Measurements from ENCODE around the gene SH3D19. TPM values are rescaled to one million over a fixed set of nuclear protein-coding genes. Genes with fewer than 3 reads are reported as not detected.

Gene SH3D19
- total RNA-seq, 1 experiment from 2014 or later = 29.7 TPM

DNA sequence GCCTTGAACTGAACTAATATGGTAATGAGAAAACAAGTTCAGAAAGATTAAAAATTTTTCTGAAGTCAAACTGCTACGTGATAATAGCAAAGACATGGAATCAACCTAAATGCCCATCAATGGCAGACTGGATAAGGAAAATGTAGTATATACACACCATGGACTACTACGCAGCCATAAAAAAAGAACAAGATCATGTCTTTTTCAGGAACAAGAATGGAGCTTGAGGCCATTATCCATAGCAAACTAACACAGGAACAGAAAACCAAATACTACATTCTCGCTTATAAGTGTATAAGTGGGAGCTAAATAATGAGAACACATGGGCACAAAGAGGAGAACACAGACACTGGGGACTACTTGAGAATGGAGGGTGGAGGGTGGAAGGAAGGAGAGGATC lies 230.3 kb downstream of the SH3D19 start:
- no peaks in the 10 kb centered on the region for H3K4me1 ChIP-seq (ENCODE audit: insufficient read depth, low read length)
- H3K23ac ChIP-seq (ENCODE audit: insufficient read length, low read depth, low read length) = no peak overlapping the region
- no peak overlapping the region for H3K18ac ChIP-seq (ENCODE audit: insufficient read length, low read depth, low read length)
- no peak overlapping the region for H3K27ac ChIP-seq (ENCODE audit: insufficient read length, low read depth, low read length)
- H2AFZ ChIP-seq (ENCODE audit: low read length) = no peak overlapping the region
- no peak overlapping the region for H2BK20ac ChIP-seq (ENCODE audit: low read depth, low read length, poor library complexity, severe bottlenecking)
- TF ChIP-seq, protein P1, sequence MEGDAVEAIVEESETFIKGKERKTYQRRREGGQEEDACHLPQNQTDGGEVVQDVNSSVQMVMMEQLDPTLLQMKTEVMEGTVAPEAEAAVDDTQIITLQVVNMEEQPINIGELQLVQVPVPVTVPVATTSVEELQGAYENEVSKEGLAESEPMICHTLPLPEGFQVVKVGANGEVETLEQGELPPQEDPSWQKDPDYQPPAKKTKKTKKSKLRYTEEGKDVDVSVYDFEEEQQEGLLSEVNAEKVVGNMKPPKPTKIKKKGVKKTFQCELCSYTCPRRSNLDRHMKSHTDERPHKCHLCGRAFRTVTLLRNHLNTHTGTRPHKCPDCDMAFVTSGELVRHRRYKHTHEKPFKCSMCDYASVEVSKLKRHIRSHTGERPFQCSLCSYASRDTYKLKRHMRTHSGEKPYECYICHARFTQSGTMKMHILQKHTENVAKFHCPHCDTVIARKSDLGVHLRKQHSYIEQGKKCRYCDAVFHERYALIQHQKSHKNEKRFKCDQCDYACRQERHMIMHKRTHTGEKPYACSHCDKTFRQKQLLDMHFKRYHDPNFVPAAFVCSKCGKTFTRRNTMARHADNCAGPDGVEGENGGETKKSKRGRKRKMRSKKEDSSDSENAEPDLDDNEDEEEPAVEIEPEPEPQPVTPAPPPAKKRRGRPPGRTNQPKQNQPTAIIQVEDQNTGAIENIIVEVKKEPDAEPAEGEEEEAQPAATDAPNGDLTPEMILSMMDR (conservative IDR thresholded peaks at IDR 0.05) = no peak
- H2BK5ac ChIP-seq (ENCODE audit: insufficient read length, low read length) = no peak overlapping the region
- peaks cover 9 to 13% of the 10 kb centered on the region in 2 experiments for H3K4me1 Mint-ChIP-seq
- no peak overlapping the region for H3K4me2 ChIP-seq (ENCODE audit: insufficient read depth, insufficient read length, low read length)
- H3K36me3 Mint-ChIP-seq (ENCODE audit: insufficient read depth in 1 of 3, low read depth in 3 of 3) = peaks cover 6 to 7% (median 7%) of the 10 kb centered on the region in 3 experiments
- H2BK15ac ChIP-seq (ENCODE audit: low read depth, low read length) = no peak overlapping the region
- H4K5ac ChIP-seq (ENCODE audit: insufficient read length, low read depth, low read length) = no peak overlapping the region
- no peak overlapping the region for H3K27ac Mint-ChIP-seq
- WGBS (ENCODE audit: extremely low coverage, insufficient read length, low lambda C conversion rate) = no CpG with 5 or more reads among the region's 3 CpGs
- no peak overlapping the region for H3K4ac ChIP-seq (ENCODE audit: low read depth, low read length)
- no peak overlapping the region for H2BK120ac ChIP-seq (ENCODE audit: low read depth, low read length, poor library complexity, severe bottlenecking)
- H3K79me2 ChIP-seq (ENCODE audit: insufficient read depth, low read length) = peaks cover 6% of the 10 kb centered on the region; the same call in 1 of the 2 replicates
- H3K23me2 ChIP-seq (ENCODE audit: insufficient read length, low read depth, low read length, poor library complexity, severe bottlenecking) = no peaks in the 10 kb centered on the region
- no peak overlapping the region for H3K4me3 Mint-ChIP-seq
- peaks cover 0 to 2% of the 10 kb centered on the region in 2 experiments; a peak in 1 of 5 replicates for H3K9me3 Mint-ChIP-seq
- H2BK12ac ChIP-seq (ENCODE audit: insufficient read length, low read depth, low read length) = no peak overlapping the region
- no peaks in the 10 kb centered on the region for H3K79me1 ChIP-seq (ENCODE audit: insufficient read depth, low read depth, low read length, poor library complexity, severe bottlenecking)
- no peak overlapping the region for H2AK5ac ChIP-seq (ENCODE audit: insufficient read length, low read length)
- H3K56ac ChIP-seq (ENCODE audit: insufficient read length, low read depth, low read length) = no peak overlapping the region
- H3K9ac ChIP-seq (ENCODE audit: extremely low read depth, insufficient read length, low read length) = no peak overlapping the region
- no peak overlapping the region for H4K8ac ChIP-seq (replicated peaks; ENCODE audit: insufficient read length, low read depth, low read length)
- no peak for DNase-seq
- no peaks in the 10 kb centered on the region for H3K27me3 ChIP-seq (ENCODE audit: insufficient read depth, low read length)
- no peak overlapping the region for H3K14ac ChIP-seq (ENCODE audit: insufficient read depth, low read length)
- H4K91ac ChIP-seq (ENCODE audit: insufficient read length, low read depth, low read length) = no peak overlapping the region
- no peak overlapping the region for H3T11ph ChIP-seq (ENCODE audit: low read length)
- H3K27me3 Mint-ChIP-seq (ENCODE audit: low read depth) = no peaks in the 10 kb centered on the region
- H4K20me1 ChIP-seq (ENCODE audit: control insufficient read depth, insufficient read depth, insufficient read length) = no peaks in the 10 kb centered on the region
- H3K9me3 ChIP-seq (ENCODE audit: control insufficient read depth, low read depth, low read length) = no peaks in the 10 kb centered on the region

Data from H9 (cell line).